ENCODE data around the gene RET. TPM values are rescaled to one million over a fixed set of nuclear protein-coding genes. Genes with fewer than 3 reads are reported as not detected.

Gene RET
- total and polyA plus RNA-seq, 2 of the 8 experiments (the other 6 are each of a cell fraction or from before 2014, with no cell fraction given), result 6.7 to 8.4 TPM

DNA sequence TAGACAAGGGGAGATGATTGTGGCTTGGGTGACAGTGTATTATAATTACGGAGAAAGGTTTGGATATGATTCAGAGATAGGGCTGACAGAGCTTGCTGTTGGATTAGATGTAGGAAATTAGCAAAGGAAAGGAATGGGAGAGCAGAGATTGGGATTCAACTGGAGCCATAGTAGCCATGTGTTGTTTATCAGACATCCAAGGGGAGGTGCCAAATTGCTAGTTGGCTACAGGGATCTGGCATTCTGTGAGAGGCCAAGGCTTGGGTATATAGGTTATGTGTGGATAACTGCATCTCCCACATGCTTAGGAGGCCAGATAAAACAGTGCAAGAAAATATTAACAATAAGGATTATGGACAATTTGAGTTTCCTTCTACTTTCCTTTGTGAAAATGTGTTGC, 96.3 kb downstream of the RET start (continued):
- TF ChIP-seq, protein P1, sequence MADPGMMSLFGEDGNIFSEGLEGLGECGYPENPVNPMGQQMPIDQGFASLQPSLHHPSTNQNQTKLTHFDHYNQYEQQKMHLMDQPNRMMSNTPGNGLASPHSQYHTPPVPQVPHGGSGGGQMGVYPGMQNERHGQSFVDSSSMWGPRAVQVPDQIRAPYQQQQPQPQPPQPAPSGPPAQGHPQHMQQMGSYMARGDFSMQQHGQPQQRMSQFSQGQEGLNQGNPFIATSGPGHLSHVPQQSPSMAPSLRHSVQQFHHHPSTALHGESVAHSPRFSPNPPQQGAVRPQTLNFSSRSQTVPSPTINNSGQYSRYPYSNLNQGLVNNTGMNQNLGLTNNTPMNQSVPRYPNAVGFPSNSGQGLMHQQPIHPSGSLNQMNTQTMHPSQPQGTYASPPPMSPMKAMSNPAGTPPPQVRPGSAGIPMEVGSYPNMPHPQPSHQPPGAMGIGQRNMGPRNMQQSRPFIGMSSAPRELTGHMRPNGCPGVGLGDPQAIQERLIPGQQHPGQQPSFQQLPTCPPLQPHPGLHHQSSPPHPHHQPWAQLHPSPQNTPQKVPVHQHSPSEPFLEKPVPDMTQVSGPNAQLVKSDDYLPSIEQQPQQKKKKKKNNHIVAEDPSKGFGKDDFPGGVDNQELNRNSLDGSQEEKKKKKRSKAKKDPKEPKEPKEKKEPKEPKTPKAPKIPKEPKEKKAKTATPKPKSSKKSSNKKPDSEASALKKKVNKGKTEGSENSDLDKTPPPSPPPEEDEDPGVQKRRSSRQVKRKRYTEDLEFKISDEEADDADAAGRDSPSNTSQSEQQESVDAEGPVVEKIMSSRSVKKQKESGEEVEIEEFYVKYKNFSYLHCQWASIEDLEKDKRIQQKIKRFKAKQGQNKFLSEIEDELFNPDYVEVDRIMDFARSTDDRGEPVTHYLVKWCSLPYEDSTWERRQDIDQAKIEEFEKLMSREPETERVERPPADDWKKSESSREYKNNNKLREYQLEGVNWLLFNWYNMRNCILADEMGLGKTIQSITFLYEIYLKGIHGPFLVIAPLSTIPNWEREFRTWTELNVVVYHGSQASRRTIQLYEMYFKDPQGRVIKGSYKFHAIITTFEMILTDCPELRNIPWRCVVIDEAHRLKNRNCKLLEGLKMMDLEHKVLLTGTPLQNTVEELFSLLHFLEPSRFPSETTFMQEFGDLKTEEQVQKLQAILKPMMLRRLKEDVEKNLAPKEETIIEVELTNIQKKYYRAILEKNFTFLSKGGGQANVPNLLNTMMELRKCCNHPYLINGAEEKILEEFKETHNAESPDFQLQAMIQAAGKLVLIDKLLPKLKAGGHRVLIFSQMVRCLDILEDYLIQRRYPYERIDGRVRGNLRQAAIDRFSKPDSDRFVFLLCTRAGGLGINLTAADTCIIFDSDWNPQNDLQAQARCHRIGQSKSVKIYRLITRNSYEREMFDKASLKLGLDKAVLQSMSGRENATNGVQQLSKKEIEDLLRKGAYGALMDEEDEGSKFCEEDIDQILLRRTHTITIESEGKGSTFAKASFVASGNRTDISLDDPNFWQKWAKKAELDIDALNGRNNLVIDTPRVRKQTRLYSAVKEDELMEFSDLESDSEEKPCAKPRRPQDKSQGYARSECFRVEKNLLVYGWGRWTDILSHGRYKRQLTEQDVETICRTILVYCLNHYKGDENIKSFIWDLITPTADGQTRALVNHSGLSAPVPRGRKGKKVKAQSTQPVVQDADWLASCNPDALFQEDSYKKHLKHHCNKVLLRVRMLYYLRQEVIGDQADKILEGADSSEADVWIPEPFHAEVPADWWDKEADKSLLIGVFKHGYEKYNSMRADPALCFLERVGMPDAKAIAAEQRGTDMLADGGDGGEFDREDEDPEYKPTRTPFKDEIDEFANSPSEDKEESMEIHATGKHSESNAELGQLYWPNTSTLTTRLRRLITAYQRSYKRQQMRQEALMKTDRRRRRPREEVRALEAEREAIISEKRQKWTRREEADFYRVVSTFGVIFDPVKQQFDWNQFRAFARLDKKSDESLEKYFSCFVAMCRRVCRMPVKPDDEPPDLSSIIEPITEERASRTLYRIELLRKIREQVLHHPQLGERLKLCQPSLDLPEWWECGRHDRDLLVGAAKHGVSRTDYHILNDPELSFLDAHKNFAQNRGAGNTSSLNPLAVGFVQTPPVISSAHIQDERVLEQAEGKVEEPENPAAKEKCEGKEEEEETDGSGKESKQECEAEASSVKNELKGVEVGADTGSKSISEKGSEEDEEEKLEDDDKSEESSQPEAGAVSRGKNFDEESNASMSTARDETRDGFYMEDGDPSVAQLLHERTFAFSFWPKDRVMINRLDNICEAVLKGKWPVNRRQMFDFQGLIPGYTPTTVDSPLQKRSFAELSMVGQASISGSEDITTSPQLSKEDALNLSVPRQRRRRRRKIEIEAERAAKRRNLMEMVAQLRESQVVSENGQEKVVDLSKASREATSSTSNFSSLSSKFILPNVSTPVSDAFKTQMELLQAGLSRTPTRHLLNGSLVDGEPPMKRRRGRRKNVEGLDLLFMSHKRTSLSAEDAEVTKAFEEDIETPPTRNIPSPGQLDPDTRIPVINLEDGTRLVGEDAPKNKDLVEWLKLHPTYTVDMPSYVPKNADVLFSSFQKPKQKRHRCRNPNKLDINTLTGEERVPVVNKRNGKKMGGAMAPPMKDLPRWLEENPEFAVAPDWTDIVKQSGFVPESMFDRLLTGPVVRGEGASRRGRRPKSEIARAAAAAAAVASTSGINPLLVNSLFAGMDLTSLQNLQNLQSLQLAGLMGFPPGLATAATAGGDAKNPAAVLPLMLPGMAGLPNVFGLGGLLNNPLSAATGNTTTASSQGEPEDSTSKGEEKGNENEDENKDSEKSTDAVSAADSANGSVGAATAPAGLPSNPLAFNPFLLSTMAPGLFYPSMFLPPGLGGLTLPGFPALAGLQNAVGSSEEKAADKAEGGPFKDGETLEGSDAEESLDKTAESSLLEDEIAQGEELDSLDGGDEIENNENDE (IDR thresholded peaks at IDR 0.05; ENCODE audit: insufficient replicate concordance, low read length), result no peak
- no peak for TF ChIP-seq RFX5 (IDR thresholded peaks at IDR 0.05; ENCODE audit: borderline replicate concordance, low read depth, low read length)

All from H1 (cell line).